Measurements from ENCODE around the gene XKR7.

Gene XKR7

GRCh38 chr20:31934491-31934890 lies 33.5 kb upstream of the XKR7 start:
- TF ChIP-seq, protein P1, sequence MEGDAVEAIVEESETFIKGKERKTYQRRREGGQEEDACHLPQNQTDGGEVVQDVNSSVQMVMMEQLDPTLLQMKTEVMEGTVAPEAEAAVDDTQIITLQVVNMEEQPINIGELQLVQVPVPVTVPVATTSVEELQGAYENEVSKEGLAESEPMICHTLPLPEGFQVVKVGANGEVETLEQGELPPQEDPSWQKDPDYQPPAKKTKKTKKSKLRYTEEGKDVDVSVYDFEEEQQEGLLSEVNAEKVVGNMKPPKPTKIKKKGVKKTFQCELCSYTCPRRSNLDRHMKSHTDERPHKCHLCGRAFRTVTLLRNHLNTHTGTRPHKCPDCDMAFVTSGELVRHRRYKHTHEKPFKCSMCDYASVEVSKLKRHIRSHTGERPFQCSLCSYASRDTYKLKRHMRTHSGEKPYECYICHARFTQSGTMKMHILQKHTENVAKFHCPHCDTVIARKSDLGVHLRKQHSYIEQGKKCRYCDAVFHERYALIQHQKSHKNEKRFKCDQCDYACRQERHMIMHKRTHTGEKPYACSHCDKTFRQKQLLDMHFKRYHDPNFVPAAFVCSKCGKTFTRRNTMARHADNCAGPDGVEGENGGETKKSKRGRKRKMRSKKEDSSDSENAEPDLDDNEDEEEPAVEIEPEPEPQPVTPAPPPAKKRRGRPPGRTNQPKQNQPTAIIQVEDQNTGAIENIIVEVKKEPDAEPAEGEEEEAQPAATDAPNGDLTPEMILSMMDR (IDR thresholded peaks at IDR 0.05; ENCODE audit: poor library complexity, severe bottlenecking), result no peak
- Histone ChIP-seq H3K9me3 (ENCODE audit: severe bottlenecking) (no peaks in the 10 kb centered on the region), H3K36me3 (ENCODE audit: low read depth) (no peaks in the 10 kb centered on the region), H3K27ac (ENCODE audit: poor library complexity, severe bottlenecking) (no peak overlapping the region), H3K4me1 (ENCODE audit: insufficient read depth, poor library complexity, severe bottlenecking) (no peaks in the 10 kb centered on the region), H3K4me3 (ENCODE audit: severe bottlenecking) (no peak overlapping the region), H3K27me3 (ENCODE audit: insufficient read depth, poor library complexity, severe bottlenecking) (no peaks in the 10 kb centered on the region)
- DNase-seq (ENCODE audit: low spot score), result no peak
- no peak for ATAC-seq (ENCODE audit: low read depth)

DNA sequence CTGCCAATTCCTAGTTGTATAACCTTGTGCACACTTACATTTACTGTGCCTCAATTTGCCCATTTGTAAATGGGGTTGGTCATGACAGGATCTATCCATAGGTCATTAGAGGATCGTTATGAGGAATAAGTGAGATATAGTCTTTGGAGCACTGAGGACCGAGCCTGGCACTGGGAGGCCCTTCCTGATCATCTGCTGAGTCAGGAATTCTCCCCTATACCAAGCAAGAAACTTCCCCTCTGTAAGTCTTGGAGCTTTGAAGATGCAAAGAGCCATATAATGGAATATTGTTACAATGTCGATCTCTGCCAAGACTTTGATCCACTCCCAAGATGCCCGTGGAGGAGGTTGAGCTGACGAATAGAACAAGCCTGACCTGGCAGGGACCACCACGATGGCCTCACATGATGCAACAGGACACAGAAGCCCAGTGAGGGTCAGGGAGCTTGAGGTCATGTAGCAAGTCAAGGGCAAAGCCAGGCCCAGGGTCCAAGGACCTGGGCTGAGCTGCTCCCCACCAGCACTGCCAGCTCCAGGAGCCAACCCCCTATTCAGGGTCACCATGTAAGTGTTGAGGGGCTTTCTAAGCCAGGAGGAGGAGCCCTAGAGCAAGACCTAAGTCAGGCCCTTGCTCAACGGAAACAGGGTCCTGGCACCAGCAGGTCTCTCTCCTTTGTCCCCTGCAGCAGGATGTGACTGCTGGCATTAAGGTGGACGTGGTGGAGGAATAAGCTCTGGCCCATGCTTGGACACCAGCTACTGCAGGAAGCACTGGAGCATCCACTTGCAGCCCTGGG lies 32.8 kb upstream of the XKR7 start:
- no peak overlapping the region for H3K27ac ChIP-seq (ENCODE audit: poor library complexity, severe bottlenecking)
- no peaks in the 10 kb centered on the region for H3K36me3 ChIP-seq (ENCODE audit: low read depth)
- ATAC-seq (ENCODE audit: low read depth), result no peak
- no peak overlapping the region for H3K4me3 ChIP-seq (ENCODE audit: severe bottlenecking)
- no peak for DNase-seq (ENCODE audit: low spot score)
- no peaks in the 10 kb centered on the region for H3K27me3 ChIP-seq (ENCODE audit: insufficient read depth, poor library complexity, severe bottlenecking)
- H3K4me1 ChIP-seq (ENCODE audit: insufficient read depth, poor library complexity, severe bottlenecking), result no peaks in the 10 kb centered on the region
- TF ChIP-seq, protein P1 (IDR thresholded peaks at IDR 0.05; ENCODE audit: poor library complexity, severe bottlenecking), result no peak
- H3K9me3 ChIP-seq (ENCODE audit: severe bottlenecking), result no peaks in the 10 kb centered on the region

GRCh38 chr20:31936420-31936819 lies 31.5 kb upstream of the XKR7 start:
- H3K9me3 ChIP-seq (ENCODE audit: severe bottlenecking), result no peaks in the 10 kb centered on the region
- no peaks in the 10 kb centered on the region for H3K27me3 ChIP-seq (ENCODE audit: insufficient read depth, poor library complexity, severe bottlenecking)
- H3K36me3 ChIP-seq (ENCODE audit: low read depth), result no peaks in the 10 kb centered on the region
- no peak for DNase-seq (ENCODE audit: low spot score)
- TF ChIP-seq, protein P1 (IDR thresholded peaks at IDR 0.05; ENCODE audit: poor library complexity, severe bottlenecking), result no peak
- H3K4me3 ChIP-seq (ENCODE audit: severe bottlenecking), result no peak overlapping the region
- ATAC-seq (ENCODE audit: low read depth), result no peak
- H3K27ac ChIP-seq (ENCODE audit: poor library complexity, severe bottlenecking), result no peak overlapping the region
- H3K4me1 ChIP-seq (ENCODE audit: insufficient read depth, poor library complexity, severe bottlenecking), result no peaks in the 10 kb centered on the region

DNA sequence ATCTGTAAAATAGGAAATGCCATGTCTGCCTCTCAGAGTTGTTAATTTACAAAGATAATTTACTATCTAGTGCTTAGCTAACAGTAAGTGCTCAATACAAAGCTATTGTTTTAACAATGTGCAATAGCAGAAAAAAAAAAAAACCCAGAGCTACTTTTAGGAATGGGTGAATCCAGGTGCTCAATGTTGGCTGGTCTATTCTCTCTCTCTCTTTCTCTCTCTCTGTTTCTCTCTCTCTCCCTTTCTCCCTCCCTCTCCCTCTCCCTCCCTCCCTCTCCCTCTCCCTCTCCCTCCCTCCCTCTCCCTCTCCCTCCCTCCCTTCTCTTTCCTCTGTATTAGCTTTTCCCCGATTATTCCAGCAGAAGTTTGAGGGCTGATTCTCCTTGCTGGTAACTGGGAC lies 30.1 kb upstream of the XKR7 start:
- TF ChIP-seq, protein P1 (IDR thresholded peaks at IDR 0.05; ENCODE audit: poor library complexity, severe bottlenecking), result no peak
- H3K27me3 ChIP-seq (ENCODE audit: insufficient read depth, poor library complexity, severe bottlenecking), result no peaks in the 10 kb centered on the region
- ATAC-seq (ENCODE audit: low read depth) (no peak), DNase-seq (ENCODE audit: low spot score) (no peak)
- no peaks in the 10 kb centered on the region for H3K36me3 ChIP-seq (ENCODE audit: low read depth)
- no peak overlapping the region for H3K27ac ChIP-seq (ENCODE audit: poor library complexity, severe bottlenecking)
- no peaks in the 10 kb centered on the region for H3K9me3 ChIP-seq (ENCODE audit: severe bottlenecking)
- no peak overlapping the region for H3K4me3 ChIP-seq (ENCODE audit: severe bottlenecking)
- H3K4me1 ChIP-seq (ENCODE audit: insufficient read depth, poor library complexity, severe bottlenecking), result no peaks in the 10 kb centered on the region

DNA sequence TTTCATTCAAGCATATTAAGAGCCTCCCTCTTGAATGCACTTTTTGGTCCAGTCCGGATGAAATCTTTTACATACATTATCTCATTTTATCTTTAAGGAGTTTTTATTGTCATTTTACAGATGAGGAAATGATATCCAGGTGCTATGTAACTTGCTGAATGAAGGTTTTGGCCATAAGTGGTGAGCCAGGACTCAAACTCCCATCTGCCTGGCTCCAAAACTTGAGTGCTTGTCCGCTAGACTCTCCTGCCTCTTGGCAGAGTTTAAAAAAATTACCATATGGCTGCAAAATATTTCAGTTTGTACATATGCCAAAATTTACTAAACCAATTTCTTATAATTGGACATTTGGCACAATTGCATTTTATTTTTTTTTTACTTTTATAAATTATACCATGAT lies 28.3 kb upstream of the XKR7 start:
- ATAC-seq (ENCODE audit: low read depth), result no peak
- Histone ChIP-seq H3K4me3 (ENCODE audit: severe bottlenecking) (no peak overlapping the region), H3K9me3 (ENCODE audit: severe bottlenecking) (no peaks in the 10 kb centered on the region), H3K36me3 (ENCODE audit: low read depth) (peaks cover 7% of the 10 kb centered on the region), H3K27me3 (ENCODE audit: insufficient read depth, poor library complexity, severe bottlenecking) (no peaks in the 10 kb centered on the region), H3K27ac (ENCODE audit: poor library complexity, severe bottlenecking) (no peak overlapping the region), H3K4me1 (ENCODE audit: insufficient read depth, poor library complexity, severe bottlenecking) (no peaks in the 10 kb centered on the region)
- TF ChIP-seq, protein P1 (IDR thresholded peaks at IDR 0.05; ENCODE audit: poor library complexity, severe bottlenecking), result no peak
- no peak for DNase-seq (ENCODE audit: low spot score)
